Effector memory CD8-positive, alpha-beta T cell (primary cell): Measurements from ENCODE around the gene TMEM79.

Source experiments
- ATAC-seq: fragments of 150-1000 bp; cut with Tn5 transposase; replicated peaks from 2 replicates; pipeline ENCODE4 v1.10.0; 2021; ENCODE audit warnings: mild to moderate bottlenecking, moderate library complexity
- DNase-seq, 3 experiments: peaks; one replicate each; pipeline ENCODE4 v3.0.0; 2021
- H3K27ac Mint-ChIP-seq, 2 donors: one replicate each; pipeline ENCODE4 v1.8.0; 2022; ENCODE audit warnings: mild to moderate bottlenecking in 2 of 2, mixed read lengths in 2 of 2, moderate library complexity in 2 of 2
- H3K27me3 Mint-ChIP-seq, 2 donors: one replicate each; pipeline ENCODE4 v1.8.0; 2022; ENCODE audit warnings: mixed read lengths in 2 of 2
- H3K36me3 Mint-ChIP-seq: one replicate; pipeline ENCODE4 v1.8.0; 2022; ENCODE audit warnings: mild to moderate bottlenecking, moderate library complexity, mixed read lengths; ENCODE audit not compliant: insufficient read depth
- H3K4me1 Mint-ChIP-seq, 2 donors: one replicate each; pipeline ENCODE4 v1.8.0; 2022; ENCODE audit warnings: low read depth in 2 of 2, mixed read lengths in 2 of 2
- H3K4me3 Mint-ChIP-seq, 2 donors: one replicate each; pipeline ENCODE4 v1.8.0; 2022; ENCODE audit warnings: mild to moderate bottlenecking in 2 of 2, mixed read lengths in 2 of 2, moderate library complexity in 2 of 2
- H3K9me3 Mint-ChIP-seq, 2 donors: one replicate each; pipeline ENCODE4 v1.8.0; 2022; ENCODE audit warnings: mixed read lengths in 2 of 2

Gene TMEM79

GRCh38 chr1:156338180-156338976 is 54.3 kb downstream of the TMEM79 start, which contains the start of the genes CCT3 and TSACC:
CCT3 (minus strand) TSS chr1:156338292; CDS start chr1:156338184, 108 bp downstream.
TSACC (plus strand) TSS chr1:156338526; CDS start chr1:156339758, 1,232 bp downstream.
- DNase-seq = peak; percentile 99 to 100 (median 99)
- peaks cover 28% of the 10 kb centered on the region for H3K36me3 Mint-ChIP-seq
- peak; percentile 91 for ATAC-seq
- H3K4me1 Mint-ChIP-seq = peaks cover 28 to 30% of the 10 kb centered on the region in 2 donors
- H3K4me3 Mint-ChIP-seq = peak within 1 kb of the TSS; percentile 93 to 95
- no peaks in the 10 kb centered on the region for H3K27me3 Mint-ChIP-seq
- H3K27ac Mint-ChIP-seq = peak within 1 kb of the TSS; percentile 90 to 93
- no peaks in the 10 kb centered on the region for H3K9me3 Mint-ChIP-seq
